CD4-positive, alpha-beta memory T cell (primary cell): ENCODE measurements around the gene GMPPA. TPM values are rescaled to one million over a fixed set of nuclear protein-coding genes. Genes with fewer than 3 reads are reported as not detected.

Source experiments
- CTCF ChIA-PET: fragments of 350-600 bp; sonication (Branson Sonifier 250); formaldehyde crosslinking; loops from one replicate; lab custom pipeline; 2021; ENCODE audit warnings: inconsistent platforms; ENCODE audit not compliant: partially characterized antibody; lab: Charles Lee
- POLR2A ChIA-PET: fragments of 350-600 bp; sonication (Branson Sonifier 250); formaldehyde crosslinking; loops from one replicate; lab custom pipeline; 2021; ENCODE audit not compliant: partially characterized antibody; lab: Charles Lee
- DNase-seq, 5 donors: peaks; one replicate each; pipeline versions ENCODE4 v3.0.0 to v3.0.0-alpha.2; 2020 to 2022; ENCODE audit warnings: mixed read lengths in 1 of 5
- H3K27ac ChIP-seq: one replicate; pipeline ENCODE4 v1.7.0; 2013; ENCODE audit warnings: low read depth, low read length
- H3K27me3 ChIP-seq: 2 replicates; pipeline ENCODE4 v1.7.0; 2013; ENCODE audit warnings: mild to moderate bottlenecking, low read length, moderate library complexity; ENCODE audit not compliant: insufficient read depth
- H3K36me3 ChIP-seq: 2 replicates; pipeline ENCODE4 v1.7.0; 2013; ENCODE audit warnings: mild to moderate bottlenecking, low read length, moderate library complexity; ENCODE audit not compliant: insufficient read depth
- H3K4me1 ChIP-seq: 2 replicates; pipeline ENCODE4 v1.7.0; 2013; ENCODE audit warnings: mild to moderate bottlenecking, low read length, moderate library complexity; ENCODE audit not compliant: insufficient read depth
- H3K4me3 ChIP-seq, 2 donors: one replicate each; pipeline ENCODE4 v1.7.0; 2013; ENCODE audit warnings: low read length in 2 of 2, mild to moderate bottlenecking in 1 of 2
- H3K9me3 ChIP-seq, 2 donors: one replicate each; pipeline ENCODE4 v1.7.0; 2013; ENCODE audit warnings: low read length in 2 of 2, control low read depth in 1 of 2; ENCODE audit not compliant: control insufficient read depth in 1 of 2
- H3K27ac Mint-ChIP-seq, 7 donors: one replicate each; pipeline ENCODE4 v1.8.0; 2020 to 2021; ENCODE audit warnings: mixed read lengths in 7 of 7, mild to moderate bottlenecking in 6 of 7, inconsistent platforms in 3 of 7, moderate library complexity in 3 of 7
- H3K27me3 Mint-ChIP-seq, 2 donors: one replicate each; pipeline ENCODE4 v1.8.0; 2020 to 2021; ENCODE audit warnings: mixed read lengths in 2 of 2
- H3K36me3 Mint-ChIP-seq, 2 donors: one replicate each; pipeline ENCODE4 v1.8.0; 2020 to 2021; ENCODE audit warnings: mixed read lengths in 2 of 2, inconsistent platforms in 1 of 2, mild to moderate bottlenecking in 1 of 2
- H3K4me1 Mint-ChIP-seq, 4 donors: one replicate each; pipeline ENCODE4 v1.8.0; 2020 to 2021; ENCODE audit warnings: mixed read lengths in 4 of 4, mild to moderate bottlenecking in 1 of 4
- H3K4me3 Mint-ChIP-seq, 8 donors: one replicate each; pipeline ENCODE4 v1.8.0; 2020 to 2021; ENCODE audit warnings: mixed read lengths in 8 of 8, mild to moderate bottlenecking in 7 of 8, moderate library complexity in 6 of 8, inconsistent platforms in 3 of 8
- H3K9me3 Mint-ChIP-seq, 8 donors: one replicate each; pipeline ENCODE4 v1.8.0; 2020 to 2021; ENCODE audit warnings: mixed read lengths in 8 of 8, mild to moderate bottlenecking in 5 of 8, inconsistent platforms in 3 of 8, moderate library complexity in 1 of 8
- intact Hi-C: fragments of 100-400 bp; cut with micrococcal nuclease; formaldehyde crosslinking; loops from one replicate; pipeline ENCODE4 v1.15.1; 2023
- polyA plus RNA-seq, 2 donors: library from polyadenylated mRNA; unstranded; fragments of 300-500 nt; fragmentation: Illumina TruSeq; gene quantifications; one replicate each; pipeline ENCODE4 v1.2.3, GENCODE V29; 2021
- total RNA-seq, 2 experiments: library from RNA; stranded (reverse); gene quantifications; one replicate each; pipeline ENCODE4 v1.2.3, GENCODE V29; 2021

GMPPA gene
- total and polyA plus RNA-seq, 4 experiments from 2014 or later, result 30.4 to 48.3 (median 38.1) TPM

- H3K9me3 Mint-ChIP-seq, result peaks cover 0 to 1% (median 0%) of the 10 kb centered on the region in 8 donors
- peak overlapping the region in 4 of 7 donors; percentile 13 to 93 (median 71) for H3K27ac Mint-ChIP-seq
- H3K4me1 ChIP-seq, result peaks cover 21% of the 10 kb centered on the region
- H3K27me3 Mint-ChIP-seq, result peaks cover 10 to 18% of the 10 kb centered on the region in 2 donors
- ChIA-PET CTCF (interaction anchor here (8.5 kb wide), 1 partner anchor 15 kb away, joined by 73 read pairs; no protein-coding TSS in a partner anchor), POLR2A (interaction anchor here (5.0 kb wide), 1 partner anchor 48 kb away, joined by 27 read pairs; the partner anchor contains the start of gene GMPPA)
- H3K27me3 ChIP-seq, result no peaks in the 10 kb centered on the region
- intact Hi-C loops, result no loop called here
- H3K4me1 Mint-ChIP-seq, result peaks cover 15 to 34% (median 23%) of the 10 kb centered on the region in 4 donors
- DNase-seq, result no peak
- no peak overlapping the region for H3K4me3 ChIP-seq
- no peaks in the 10 kb centered on the region for H3K9me3 ChIP-seq
- H3K36me3 Mint-ChIP-seq, result peaks cover 0 to 10% of the 10 kb centered on the region in 2 donors
- H3K4me3 Mint-ChIP-seq, result peak overlapping the region in 5 of 8 donors; percentile 85 to 91 (median 90)
- H3K36me3 ChIP-seq, result no peaks in the 10 kb centered on the region
- no peak overlapping the region for H3K27ac ChIP-seq
Observed at GRCh38 chr2:219545295-219545942, 46.7 kb downstream of the GMPPA start.

- peaks cover 0 to 10% of the 10 kb centered on the region in 2 donors for H3K36me3 Mint-ChIP-seq
- CTCF ChIA-PET, result interaction anchor here (8.5 kb wide), 1 partner anchor 15 kb away, joined by 73 read pairs; no protein-coding TSS in a partner anchor
- H3K9me3 ChIP-seq, result no peaks in the 10 kb centered on the region
- peaks cover 12 to 23% of the 10 kb centered on the region in 2 donors for H3K27me3 Mint-ChIP-seq
- H3K27ac Mint-ChIP-seq, result peak overlapping the region in 1 of 7 donors; percentile 69
- peaks cover 16 to 33% (median 23%) of the 10 kb centered on the region in 4 donors for H3K4me1 Mint-ChIP-seq
- no peaks in the 10 kb centered on the region for H3K36me3 ChIP-seq
- intact Hi-C loops, result no loop called here
- H3K4me3 ChIP-seq, result no peak overlapping the region
- no peak for DNase-seq
- H3K9me3 Mint-ChIP-seq, result peaks cover 0 to 1% (median 0%) of the 10 kb centered on the region in 8 donors
- no peaks in the 10 kb centered on the region for H3K27me3 ChIP-seq
- POLR2A ChIA-PET, result no interaction called here
- peaks cover 21% of the 10 kb centered on the region for H3K4me1 ChIP-seq
- no peak overlapping the region for H3K27ac ChIP-seq
- H3K4me3 Mint-ChIP-seq, result peak overlapping the region in 2 of 8 donors; percentile 4 to 45
Observed at GRCh38 chr2:219545943-219546352, 47.3 kb downstream of the GMPPA start.

GRCh38 chr2:219547621-219548020, 48.9 kb downstream of the GMPPA start:
- no peak overlapping the region for H3K4me3 Mint-ChIP-seq
- peaks cover 6% of the 10 kb centered on the region for H3K27me3 ChIP-seq
- no peak overlapping the region for H3K27ac ChIP-seq
- no peak overlapping the region for H3K4me3 ChIP-seq
- H3K36me3 ChIP-seq, result no peaks in the 10 kb centered on the region
- no peak for DNase-seq
- H3K27me3 Mint-ChIP-seq, result peaks cover 15 to 30% of the 10 kb centered on the region in 2 donors
- H3K9me3 ChIP-seq, result no peaks in the 10 kb centered on the region
- CTCF ChIA-PET, result interaction anchor here (2.3 kb wide), 1 partner anchor 13 kb away, joined by 20 read pairs; no protein-coding TSS in a partner anchor
- H3K4me1 Mint-ChIP-seq, result peaks cover 12 to 23% (median 13%) of the 10 kb centered on the region in 4 donors
- H3K27ac Mint-ChIP-seq, result no peak overlapping the region
- POLR2A ChIA-PET, result no interaction called here
- H3K4me1 ChIP-seq, result peaks cover 23% of the 10 kb centered on the region
- peaks cover 0 to 1% (median 0%) of the 10 kb centered on the region in 8 donors for H3K9me3 Mint-ChIP-seq
- intact Hi-C loops, result no loop called here
- H3K36me3 Mint-ChIP-seq, result peaks cover 0 to 8% of the 10 kb centered on the region in 2 donors

- peaks cover 0 to 7% of the 10 kb centered on the region in 2 donors for H3K36me3 Mint-ChIP-seq
- H3K36me3 ChIP-seq, result no peaks in the 10 kb centered on the region
- intact Hi-C loops, result no loop called here
- H3K9me3 Mint-ChIP-seq, result peaks cover 0 to 3% (median 0%) of the 10 kb centered on the region in 8 donors
- H3K4me3 Mint-ChIP-seq, result peak overlapping the region in 1 of 8 donors; percentile 45
- peaks cover 12 to 29% (median 16%) of the 10 kb centered on the region in 4 donors for H3K4me1 Mint-ChIP-seq
- no peak overlapping the region for H3K27ac Mint-ChIP-seq
- H3K4me3 ChIP-seq, result no peak overlapping the region
- H3K27me3 Mint-ChIP-seq, result peaks cover 22 to 39% of the 10 kb centered on the region in 2 donors
- H3K9me3 ChIP-seq, result no peaks in the 10 kb centered on the region
- H3K4me1 ChIP-seq, result peaks cover 25% of the 10 kb centered on the region
- ChIA-PET POLR2A (interaction anchor here (1.1 kb wide), 1 partner anchor 48 kb away, joined by 3 read pairs; the partner anchor contains the start of gene STK11IP), CTCF (interaction anchor here (0.8 to 7.1 kb wide), 3 partner anchors 7 to 11 kb away, joined by 3 to 45 read pairs (median 20); partner anchors contain the start of genes CHPF and TMEM198)
- H3K27ac ChIP-seq, result no peak overlapping the region
- H3K27me3 ChIP-seq, result peaks cover 8% of the 10 kb centered on the region
- peak in 1 of 5 donors; percentile 5 for DNase-seq
Observed at GRCh38 chr2:219548990-219549389, 50.3 kb downstream of the GMPPA start.

GRCh38 chr2:219549619-219550018, 50.9 kb downstream of the GMPPA start:
- peaks cover 19% of the 10 kb centered on the region for H3K4me1 ChIP-seq
- POLR2A ChIA-PET, result interaction anchor here (1.1 kb wide), 1 partner anchor 48 kb away, joined by 3 read pairs; the partner anchor contains the start of gene STK11IP
- H3K27me3 ChIP-seq, result peaks cover 11% of the 10 kb centered on the region
- no peak overlapping the region for H3K4me3 ChIP-seq
- H3K36me3 ChIP-seq, result no peaks in the 10 kb centered on the region
- Mint-ChIP-seq H3K4me3 (peak overlapping the region in 1 of 8 donors; percentile 45), H3K27me3 (peaks cover 26 to 44% of the 10 kb centered on the region in 2 donors), H3K27ac (no peak overlapping the region), H3K4me1 (peaks cover 8 to 25% (median 13%) of the 10 kb centered on the region in 4 donors), H3K36me3 (peaks cover 0 to 2% of the 10 kb centered on the region in 2 donors), H3K9me3 (peaks cover 0 to 3% (median 0%) of the 10 kb centered on the region in 8 donors)
- intact Hi-C loops, result no loop called here
- H3K27ac ChIP-seq, result no peak overlapping the region
- CTCF ChIA-PET, result interaction anchor here (2.3 to 7.1 kb wide), 2 partner anchors 8 to 11 kb away, joined by 20 to 45 read pairs; partner anchors contain the start of genes CHPF and TMEM198
- no peaks in the 10 kb centered on the region for H3K9me3 ChIP-seq
- peak in 1 of 5 donors; percentile 37 for DNase-seq

- peaks cover 11% of the 10 kb centered on the region for H3K27me3 ChIP-seq
- POLR2A ChIA-PET, result interaction anchor here (1.2 to 2.3 kb wide), 3 partner anchors 8 to 46 kb away, joined by 3 to 10 read pairs (median 9); partner anchors contain the start of genes CHPF, OBSL1, STK11IP and TMEM198
- no peak overlapping the region for H3K27ac ChIP-seq
- CTCF ChIA-PET, result interaction anchor here (1.6 to 7.1 kb wide), 2 partner anchors 10 kb away, joined by 9 to 45 read pairs; partner anchors contain the start of genes CHPF and TMEM198
- peak overlapping the region in 4 of 7 donors; percentile 22 to 79 (median 29) for H3K27ac Mint-ChIP-seq
- peaks cover 25 to 52% of the 10 kb centered on the region in 2 donors for H3K27me3 Mint-ChIP-seq
- no peaks in the 10 kb centered on the region for H3K36me3 ChIP-seq
- peak overlapping the region; percentile 11 to 44 for H3K4me3 ChIP-seq
- H3K4me1 ChIP-seq, result peaks cover 18% of the 10 kb centered on the region
- H3K4me1 Mint-ChIP-seq, result peaks cover 5 to 18% (median 10%) of the 10 kb centered on the region in 4 donors
- no peaks in the 10 kb centered on the region for H3K9me3 ChIP-seq
- peaks cover 0 to 3% (median 0%) of the 10 kb centered on the region in 8 donors for H3K9me3 Mint-ChIP-seq
- peak in 3 of 5 donors; percentile 18 to 31 (median 28) for DNase-seq
- H3K4me3 Mint-ChIP-seq, result peak overlapping the region; percentile 51 to 86 (median 75)
- intact Hi-C loops, result loop anchor here (1.0 to 2.0 kb wide), 2 partner anchors 8 to 45 kb away; partner anchors contain the start of genes CHPF and STK11IP
- H3K36me3 Mint-ChIP-seq, result no peaks in the 10 kb centered on the region
Observed at GRCh38 chr2:219551441-219552381, 53.0 kb downstream of the GMPPA start.
